ENCODE results near the gene GRIP1.
A peak's percentile ranks its signal among the peaks of the same experiment; 100 is the strongest.

GRIP1 gene

GRCh38 chr12:66692170-66692569 is 13.3 kb upstream of the GRIP1 start:
- DNase-seq (ENCODE audit: low spot score): no peak

DNA sequence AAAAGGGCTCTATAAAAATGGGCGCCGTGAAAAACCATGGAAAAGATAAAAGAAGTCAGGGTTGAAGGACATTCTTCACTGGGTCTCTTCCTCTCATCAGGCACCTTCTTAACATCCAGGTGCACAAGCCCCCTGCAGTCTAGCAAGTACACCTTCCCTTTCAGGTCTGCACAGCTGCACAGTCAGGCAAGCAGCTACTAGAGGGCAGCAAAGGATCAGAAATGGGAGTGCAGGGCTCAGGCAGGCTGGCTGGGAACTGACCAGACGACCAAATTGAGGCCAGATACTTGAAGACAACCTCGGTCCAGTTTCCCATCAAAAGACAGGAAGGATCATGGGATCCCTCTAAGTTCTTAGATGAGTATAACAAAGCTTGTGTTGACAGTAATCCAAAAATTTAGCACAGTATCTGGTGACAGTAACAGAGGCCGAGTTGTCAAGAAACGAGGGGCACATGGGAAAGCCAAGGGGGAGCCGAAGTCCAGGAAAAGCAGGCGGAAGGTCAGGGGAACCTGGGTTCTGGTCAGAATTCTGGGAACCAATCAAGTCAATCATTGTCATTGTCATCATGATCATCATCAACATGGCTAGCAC is 10.1 kb upstream of the GRIP1 start:
- peak; percentile 43 for DNase-seq (ENCODE audit: low spot score)

- DNase-seq (ENCODE audit: low spot score): no peak
Observed at GRCh38 chr12:66684222-66684621, 5.3 kb upstream of the GRIP1 start.

- DNase-seq (ENCODE audit: low spot score): no peak
Observed at GRCh38 chr12:66683822-66684221, 4.9 kb upstream of the GRIP1 start.

- no peak for DNase-seq (ENCODE audit: low spot score)
Observed at GRCh38 chr12:66683073-66683472, 4.2 kb upstream of the GRIP1 start.

- no peak for DNase-seq (ENCODE audit: low spot score)
Observed at GRCh38 chr12:66679461-66680084, 697 bp upstream of the GRIP1 start.

- DNase-seq (ENCODE audit: low spot score): no peak
Observed at GRCh38 chr12:66676241-66676640, 2.6 kb downstream of the GRIP1 start.

- no peak for DNase-seq (ENCODE audit: low spot score)
Observed at GRCh38 chr12:66674495-66675122, 4.3 kb downstream of the GRIP1 start.

- DNase-seq (ENCODE audit: low spot score): no peak
Observed at GRCh38 chr12:66669541-66669940, 9.3 kb downstream of the GRIP1 start.

- no peak for DNase-seq (ENCODE audit: low spot score)
Observed at GRCh38 chr12:66668311-66668710, 10.6 kb downstream of the GRIP1 start.

DNA sequence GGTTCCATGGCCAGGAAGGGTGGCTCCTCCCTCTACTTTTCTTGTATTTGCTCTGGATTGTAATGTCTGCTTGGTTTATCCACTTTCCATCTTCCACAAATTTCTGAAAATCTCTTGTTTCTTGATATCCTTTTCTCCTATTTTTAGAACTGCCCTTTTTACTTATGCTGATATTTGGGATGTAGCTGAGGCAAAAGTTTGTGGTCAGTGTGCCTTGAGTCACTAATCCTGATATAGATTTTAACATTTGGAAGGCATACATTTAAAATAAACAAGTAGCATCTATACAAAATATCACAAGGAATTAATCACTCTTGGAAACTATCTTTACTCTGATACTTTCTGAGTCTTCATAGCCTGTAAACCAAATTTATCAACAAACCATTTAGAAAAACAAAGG is 11.0 kb downstream of the GRIP1 start:
- DNase-seq (ENCODE audit: low spot score): no peak

DNA sequence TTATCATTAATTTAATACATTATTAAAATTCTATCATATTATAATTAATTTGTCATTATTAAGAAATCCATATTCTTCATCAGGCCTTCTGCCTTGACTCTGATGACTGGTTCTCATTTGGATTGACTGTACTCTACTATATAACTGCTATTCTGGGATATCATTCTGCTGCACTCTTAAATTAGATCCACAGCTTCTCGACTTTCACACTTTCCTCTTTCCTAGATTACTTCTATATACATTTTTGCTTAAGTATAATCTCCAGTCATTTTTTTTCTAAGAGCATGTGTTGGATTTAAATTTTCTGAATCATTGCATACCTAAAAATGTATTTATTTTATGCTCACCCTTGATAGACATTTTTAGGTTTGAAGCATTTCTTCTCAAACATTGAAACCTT is 12.4 kb downstream of the GRIP1 start:
- DNase-seq (ENCODE audit: low spot score): no peak

DNA sequence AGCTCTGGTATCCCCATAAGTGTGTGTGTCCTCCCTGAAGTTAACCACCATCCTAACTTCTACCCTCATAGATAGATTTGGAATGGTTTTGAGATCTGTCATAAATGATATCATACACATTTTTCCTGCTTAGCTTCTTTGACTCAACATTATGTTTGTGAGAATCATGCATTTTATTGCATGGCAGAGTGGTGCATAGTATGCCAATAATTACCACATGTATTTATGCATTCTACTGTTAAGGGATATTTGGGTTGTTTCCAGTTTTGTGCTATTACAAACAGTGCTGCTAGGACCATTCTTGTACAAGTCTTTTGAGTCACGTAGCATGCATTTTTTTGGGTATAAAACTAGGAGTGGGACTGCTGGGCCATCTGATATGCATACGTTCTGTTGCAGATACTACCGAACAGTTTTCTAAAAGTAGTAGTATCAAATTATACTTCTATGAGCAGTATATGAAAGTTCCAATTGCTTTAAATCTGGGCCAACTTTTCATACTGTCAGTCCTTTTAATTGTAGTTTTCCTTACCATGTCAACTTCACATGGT is 13.4 kb downstream of the GRIP1 start:
- DNase-seq (ENCODE audit: low spot score): no peak

GRCh38 chr12:66664076-66664475 is 14.8 kb downstream of the GRIP1 start:
- DNase-seq (ENCODE audit: low spot score): no peak

- no peak for DNase-seq (ENCODE audit: low spot score)
Observed at GRCh38 chr12:66663611-66664010, 15.3 kb downstream of the GRIP1 start.

- no peak for DNase-seq (ENCODE audit: low spot score)
Observed at GRCh38 chr12:66662729-66663128, 16.1 kb downstream of the GRIP1 start.

- no peak for DNase-seq (ENCODE audit: low spot score)
Observed at GRCh38 chr12:66662179-66662578, 16.7 kb downstream of the GRIP1 start.

DNA sequence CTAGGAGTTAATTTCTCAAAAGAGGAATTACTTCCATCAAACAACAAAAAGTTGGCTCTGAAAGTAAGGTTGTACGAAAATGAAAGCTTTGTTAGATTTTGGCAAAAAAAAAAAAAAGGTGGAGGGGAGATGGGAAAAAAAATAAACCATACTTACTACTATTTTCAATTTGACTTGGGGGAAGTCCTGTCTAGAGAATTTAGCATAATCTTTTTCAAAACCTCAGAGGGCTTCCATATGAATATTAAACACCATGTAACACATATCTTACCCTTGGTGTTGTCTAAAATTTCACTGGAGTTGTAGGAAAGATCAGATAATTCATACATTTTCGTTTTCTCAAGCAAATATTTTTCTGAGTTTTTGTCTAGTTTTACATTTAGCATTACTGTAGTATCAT is 17.5 kb downstream of the GRIP1 start:
- DNase-seq (ENCODE audit: low spot score): no peak

DNA sequence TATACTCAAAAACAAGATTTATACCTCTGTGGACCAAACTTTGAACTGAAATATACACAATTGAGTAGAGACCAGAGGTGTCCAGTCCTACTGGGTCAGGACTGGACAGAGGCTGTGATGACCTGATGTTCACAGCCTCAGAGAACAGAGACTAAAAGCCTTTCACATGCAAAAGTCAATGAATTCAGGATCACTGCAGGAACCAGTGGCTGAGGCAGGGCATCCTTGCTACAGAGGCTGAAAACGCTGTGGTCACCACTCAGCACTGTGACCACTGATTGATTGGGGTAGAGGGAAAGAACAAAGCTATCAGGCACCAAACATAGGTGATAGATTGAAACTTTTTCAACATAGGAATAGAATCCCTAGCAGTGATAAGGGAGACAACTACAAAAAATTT is 25.1 kb downstream of the GRIP1 start:
- no peak for DNase-seq (ENCODE audit: low spot score)

DNA sequence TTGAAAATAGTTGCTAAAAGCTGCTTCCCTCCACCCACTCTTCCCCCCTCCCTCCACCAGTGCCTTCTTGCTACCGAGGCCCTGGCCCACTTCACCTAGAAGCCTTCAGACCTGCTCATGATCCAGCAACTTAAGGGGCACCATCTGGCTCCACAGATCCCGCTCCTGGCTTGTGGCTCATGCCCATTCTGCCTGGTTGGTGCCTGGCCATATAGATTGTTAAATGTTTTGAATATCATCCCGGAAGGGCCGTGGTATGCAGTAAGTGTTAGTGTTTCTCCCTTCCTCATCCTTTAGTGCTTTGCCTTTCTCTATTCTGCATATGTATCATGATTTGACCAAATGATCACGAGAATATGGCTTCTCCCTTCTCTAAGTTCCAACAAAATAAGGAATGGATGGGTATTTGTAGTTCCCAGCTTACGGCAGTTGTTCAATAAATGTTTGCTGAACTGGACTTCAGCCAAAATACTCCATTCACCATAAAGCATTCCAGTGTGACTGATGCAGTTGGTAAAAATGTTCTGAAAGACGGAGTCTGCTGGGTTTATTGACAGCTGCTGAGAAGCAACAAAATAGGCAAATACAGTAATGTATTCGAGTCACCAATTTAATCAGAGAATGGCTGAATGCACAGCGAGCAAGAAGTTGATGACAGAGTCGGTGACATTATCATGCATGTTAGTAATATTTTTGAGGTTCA is 30.7 kb downstream of the GRIP1 start:
- DNase-seq (ENCODE audit: low spot score): no peak

- DNase-seq (ENCODE audit: low spot score): no peak
Observed at GRCh38 chr12:66647034-66647691, 31.7 kb downstream of the GRIP1 start.

DNA sequence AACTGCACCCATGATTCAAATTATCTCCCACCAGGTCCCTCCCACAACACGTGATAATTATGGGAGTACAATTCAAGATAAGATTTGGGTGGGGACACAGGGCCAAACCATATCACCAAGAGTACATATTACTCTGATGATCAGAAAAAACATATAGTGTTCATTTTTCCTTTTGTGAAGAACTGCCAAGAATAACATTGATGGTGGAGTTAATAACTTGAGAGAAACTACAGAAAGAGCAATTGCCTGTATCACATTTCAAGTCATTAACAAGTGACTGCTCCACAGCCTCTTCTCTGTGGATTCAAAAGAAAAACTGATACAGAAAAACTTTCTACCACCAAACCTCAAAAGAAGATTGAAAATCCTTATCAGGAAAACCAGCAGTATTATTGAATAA is 34.7 kb downstream of the GRIP1 start:
- DNase-seq (ENCODE audit: low spot score): no peak

Data from HuH-7.5 (cell line).